Tibial nerve (tissue), 3 donors: ENCODE data around the gene IGFALS.

Source experiments
- CTCF ChIP-seq, 5 experiments: fragments of 200-600 bp in 3 of 5; fragments of 450-650 bp in 2 of 5; sonication (generic) in 3 of 5; IDR thresholded peaks; one replicate each; pipeline ENCODE4 v1.5.1; 2016 to 2019; ENCODE audit warnings: antibody characterized with exemption in 5 of 5, mild to moderate bottlenecking in 3 of 5, moderate library complexity in 2 of 5
- POLR2A ChIP-seq, 2 donors: fragments of 450-650 bp; IDR thresholded peaks; one replicate each; pipeline ENCODE4 v1.6.1; 2017; ENCODE audit warnings: antibody characterized with exemption in 2 of 2, mild to moderate bottlenecking in 2 of 2, moderate library complexity in 2 of 2

DNA sequence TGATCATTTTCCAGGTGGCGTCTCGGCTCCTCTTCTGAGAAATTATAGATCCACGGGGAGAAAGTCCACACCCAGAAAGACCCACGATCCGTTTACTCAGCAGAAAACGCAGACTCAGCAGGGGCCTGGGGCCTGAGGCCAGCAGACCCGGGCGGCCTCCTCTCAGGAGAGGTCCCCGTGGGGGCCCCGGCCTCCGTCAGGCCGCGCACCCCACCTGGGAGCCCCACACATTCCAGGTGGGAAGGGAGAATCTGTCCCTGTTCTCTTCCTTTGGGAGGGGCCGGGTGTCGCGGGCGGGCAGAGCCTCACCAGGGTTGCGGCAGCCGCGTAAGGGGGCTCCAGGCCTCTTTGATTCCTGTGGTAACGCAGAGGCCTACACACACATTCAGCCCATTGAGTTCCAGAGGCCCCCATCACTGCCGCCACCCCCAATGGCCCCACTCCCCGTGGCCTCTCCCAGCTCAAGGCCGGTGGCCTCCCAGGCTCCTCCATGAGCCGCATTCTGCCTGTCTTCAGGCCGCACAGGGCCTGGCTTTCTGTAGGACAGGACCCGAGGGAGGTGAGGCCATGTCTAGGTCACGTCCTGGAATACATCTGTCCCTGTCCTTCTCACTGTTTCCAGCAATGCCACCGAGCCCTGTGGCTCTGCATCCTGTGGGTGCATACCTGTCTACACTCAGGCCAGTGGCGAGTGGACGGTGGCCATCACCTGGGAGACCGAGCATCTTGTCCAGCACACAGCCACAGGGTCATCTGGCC is 1.6 kb upstream of the IGFALS start:
- TF ChIP-seq CTCF (IDR thresholded peaks at IDR 0.05) (no peak), POLR2A (IDR thresholded peaks at IDR 0.05) (no peak)
